CD4-positive, alpha-beta T cell (primary cell): Measurements from ENCODE around the gene RPS10. TPM values are rescaled to one million over a fixed set of nuclear protein-coding genes. Genes with fewer than 3 reads are reported as not detected.

ENCODE experiments used
- ATAC-seq: fragments of 200-7000 bp; cut with Tn5 transposase; one replicate; pipeline ENCODE4 v1.10.0; 2022; ENCODE audit warnings: mild to moderate bottlenecking; ENCODE audit not compliant: poor library complexity
- CTCF ChIA-PET: fragments of 350-600 bp; sonication (Branson Sonifier 250); formaldehyde crosslinking; loops from one replicate; lab custom pipeline; 2021; ENCODE audit warnings: antibody characterized with exemption, inconsistent platforms; lab: Charles Lee
- POLR2A ChIA-PET: fragments of 350-600 bp; sonication (Branson Sonifier 250); formaldehyde crosslinking; loops from one replicate; lab custom pipeline; 2021; ENCODE audit warnings: antibody characterized with exemption, inconsistent platforms; lab: Charles Lee
- DNase-seq, 14 experiments: peaks; one replicate each; pipeline ENCODE4 v3.0.0-alpha.2; 2013 to 2020; ENCODE audit warnings: mixed read lengths in 2 of 14
- H3K27ac ChIP-seq, 2 donors: one replicate each; pipeline versions ENCODE4 v1.5.1 to v1.7.0; 2013; ENCODE audit warnings: low read length in 2 of 2, low read depth in 1 of 2, mild to moderate bottlenecking in 1 of 2
- H3K27me3 ChIP-seq, 2 experiments: 1 replicate in 1 of 2; 2 replicates in 1 of 2; pipeline versions ENCODE4 v1.6.1 to v1.7.0; 2013; ENCODE audit warnings: low read length in 2 of 2, control low read depth in 1 of 2, mild to moderate bottlenecking in 1 of 2, moderate library complexity in 1 of 2; ENCODE audit not compliant: insufficient read depth in 2 of 2, control insufficient read depth in 1 of 2
- H3K36me3 ChIP-seq: one replicate; pipeline ENCODE4 v1.6.1; 2013; ENCODE audit warnings: low read length, control low read depth; ENCODE audit not compliant: insufficient read depth
- H3K4me1 ChIP-seq: one replicate; pipeline ENCODE4 v1.6.1; 2013; ENCODE audit warnings: low read length, control low read depth; ENCODE audit not compliant: insufficient read depth
- H3K4me3 ChIP-seq: one replicate; pipeline ENCODE4 v1.5.1; 2013; ENCODE audit warnings: mild to moderate bottlenecking, low read length, moderate library complexity
- H3K9me3 ChIP-seq, 2 experiments: 1 replicate in 1 of 2; 2 replicates in 1 of 2; pipeline versions ENCODE4 v1.6.1 to v1.7.0; 2013; ENCODE audit warnings: low read length in 2 of 2, mild to moderate bottlenecking in 2 of 2, control low read depth in 1 of 2, moderate library complexity in 1 of 2; ENCODE audit not compliant: control insufficient read depth in 1 of 2, insufficient read depth in 1 of 2
- H3K27ac Mint-ChIP-seq: one replicate; pipeline ENCODE4 v1.8.0; 2020; ENCODE audit warnings: mixed read lengths
- H3K27me3 Mint-ChIP-seq: one replicate; pipeline ENCODE4 v1.8.0; 2021; ENCODE audit warnings: mixed read lengths
- H3K36me3 Mint-ChIP-seq: one replicate; pipeline ENCODE4 v1.8.0; 2021; ENCODE audit warnings: low read depth, mixed read lengths
- H3K4me1 Mint-ChIP-seq: one replicate; pipeline ENCODE4 v1.8.0; 2021; ENCODE audit warnings: low read depth, mixed read lengths
- H3K4me3 Mint-ChIP-seq: one replicate; pipeline ENCODE4 v1.8.0; 2020; ENCODE audit warnings: mild to moderate bottlenecking, mixed read lengths
- H3K9me3 Mint-ChIP-seq: one replicate; pipeline ENCODE4 v1.8.0; 2020; ENCODE audit warnings: mixed read lengths
- intact Hi-C, 2 experiments: fragments of 100-400 bp; cut with DNase I in 1 of 2; cut with micrococcal nuclease in 1 of 2; formaldehyde crosslinking; loops; one replicate each; pipeline versions ENCODE4 v1.15.1 to v1.9.0; 2023 to 2025; cut with DNase I, micrococcal nuclease
- total RNA-seq, 174 experiments: library from RNA in 2 of 174; stranded (reverse) in 2 of 174; gene quantifications; one replicate each; pipeline ENCODE4 v1.2.3 and lab custom pipeline; 2021 to 2026
- TF ChIP-seq, protein P1 (sequence below): fragments of 200-600 bp; IDR thresholded peaks from one replicate; pipeline ENCODE4 v1.8.0; 2022; ENCODE audit warnings: antibody characterized with exemption, mild to moderate bottlenecking

RPS10 gene
- total RNA-seq, 2 experiments from 2014 or later, result 3,088 to 3,122 TPM

DNA sequence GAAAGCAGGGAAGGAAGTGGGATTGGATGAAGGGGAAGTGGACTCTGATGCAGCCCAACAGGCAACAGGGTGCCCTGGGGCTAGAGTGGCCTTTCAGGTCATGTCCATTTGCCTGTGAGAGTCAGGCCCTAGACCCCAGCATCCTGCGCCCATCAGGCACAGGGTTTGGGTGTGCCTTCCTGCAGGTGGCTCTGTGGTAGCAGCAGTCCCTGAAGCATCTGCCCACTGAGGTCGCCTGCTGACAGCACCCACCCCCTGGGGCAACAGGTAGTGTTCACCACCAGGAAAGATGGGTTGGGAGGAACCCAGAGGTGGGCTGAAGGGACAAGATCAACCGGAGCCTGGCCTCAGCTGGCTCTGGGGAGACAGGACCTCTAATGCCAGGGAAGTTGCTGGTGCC, 43.6 kb upstream of the RPS10 start:
- no peak overlapping the region for H3K27ac Mint-ChIP-seq
- peaks cover 13% of the 10 kb centered on the region for H3K4me1 ChIP-seq
- H3K4me1 Mint-ChIP-seq, result peaks cover 6% of the 10 kb centered on the region
- DNase-seq (no peak), ATAC-seq (no peak)
- H3K4me3 ChIP-seq, result no peak overlapping the region
- CTCF ChIA-PET, result interaction anchor here (0.6 kb wide), 2 partner anchors 27 to 122 kb away, joined by 3 read pairs; no protein-coding TSS in a partner anchor
- no peaks in the 10 kb centered on the region for H3K36me3 Mint-ChIP-seq
- no peaks in the 10 kb centered on the region for H3K36me3 ChIP-seq
- no peak overlapping the region for H3K27ac ChIP-seq
- intact Hi-C loops, result loop anchor here in 1 of 2 experiments (10.0 kb wide), 1 partner anchor 735 kb away; no protein-coding TSS in a partner anchor
- peaks cover 0 to 4% of the 10 kb centered on the region in 2 experiments for H3K9me3 ChIP-seq
- TF ChIP-seq, protein P1, sequence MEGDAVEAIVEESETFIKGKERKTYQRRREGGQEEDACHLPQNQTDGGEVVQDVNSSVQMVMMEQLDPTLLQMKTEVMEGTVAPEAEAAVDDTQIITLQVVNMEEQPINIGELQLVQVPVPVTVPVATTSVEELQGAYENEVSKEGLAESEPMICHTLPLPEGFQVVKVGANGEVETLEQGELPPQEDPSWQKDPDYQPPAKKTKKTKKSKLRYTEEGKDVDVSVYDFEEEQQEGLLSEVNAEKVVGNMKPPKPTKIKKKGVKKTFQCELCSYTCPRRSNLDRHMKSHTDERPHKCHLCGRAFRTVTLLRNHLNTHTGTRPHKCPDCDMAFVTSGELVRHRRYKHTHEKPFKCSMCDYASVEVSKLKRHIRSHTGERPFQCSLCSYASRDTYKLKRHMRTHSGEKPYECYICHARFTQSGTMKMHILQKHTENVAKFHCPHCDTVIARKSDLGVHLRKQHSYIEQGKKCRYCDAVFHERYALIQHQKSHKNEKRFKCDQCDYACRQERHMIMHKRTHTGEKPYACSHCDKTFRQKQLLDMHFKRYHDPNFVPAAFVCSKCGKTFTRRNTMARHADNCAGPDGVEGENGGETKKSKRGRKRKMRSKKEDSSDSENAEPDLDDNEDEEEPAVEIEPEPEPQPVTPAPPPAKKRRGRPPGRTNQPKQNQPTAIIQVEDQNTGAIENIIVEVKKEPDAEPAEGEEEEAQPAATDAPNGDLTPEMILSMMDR, result no peak
- peaks cover 7 to 20% of the 10 kb centered on the region in 2 experiments for H3K27me3 ChIP-seq
- POLR2A ChIA-PET, result no interaction called here
- no peaks in the 10 kb centered on the region for H3K9me3 Mint-ChIP-seq
- peaks cover 30% of the 10 kb centered on the region for H3K27me3 Mint-ChIP-seq
- no peak overlapping the region for H3K4me3 Mint-ChIP-seq

DNA sequence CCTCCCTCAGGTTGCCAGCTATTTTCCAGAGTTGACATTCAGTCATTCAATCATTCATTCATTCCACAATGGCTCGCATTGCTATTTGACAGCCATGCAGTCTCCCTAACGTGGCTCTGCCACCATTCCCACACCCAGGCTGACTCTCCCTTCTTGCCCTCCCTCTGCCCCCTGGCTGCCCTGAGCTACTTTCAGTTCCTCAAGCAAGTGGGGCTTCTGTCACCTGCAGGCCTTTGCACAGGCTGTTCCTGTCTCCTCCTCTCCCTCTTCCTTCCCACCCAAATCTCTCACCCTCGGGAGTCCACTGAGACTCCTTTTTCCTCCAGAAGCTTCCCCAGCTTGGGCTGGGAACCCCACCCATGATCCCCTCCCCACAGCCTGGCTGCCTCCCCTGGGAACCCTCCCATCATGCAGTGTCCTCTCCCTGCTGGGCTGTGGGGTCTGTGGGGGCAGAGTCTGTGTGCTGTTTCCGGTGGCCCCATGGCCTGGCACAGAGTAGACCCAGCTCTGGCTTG, 42.6 kb upstream of the RPS10 start:
- Mint-ChIP-seq H3K27me3 (peaks cover 39% of the 10 kb centered on the region), H3K4me3 (no peak overlapping the region), H3K27ac (no peak overlapping the region), H3K9me3 (no peaks in the 10 kb centered on the region), H3K4me1 (peaks cover 6% of the 10 kb centered on the region), H3K36me3 (no peaks in the 10 kb centered on the region)
- no peaks in the 10 kb centered on the region for H3K36me3 ChIP-seq
- peaks cover 7 to 20% of the 10 kb centered on the region in 2 experiments for H3K27me3 ChIP-seq
- ATAC-seq (no peak), DNase-seq (peak in 2 of 14 experiments; percentile 16 to 22)
- TF ChIP-seq, protein P1, result no peak
- no peak overlapping the region for H3K4me3 ChIP-seq
- intact Hi-C loops, result loop anchor here in 1 of 2 experiments (10.0 kb wide), 1 partner anchor 736 kb away; no protein-coding TSS in a partner anchor
- H3K9me3 ChIP-seq, result peaks cover 0 to 3% of the 10 kb centered on the region in 2 experiments
- H3K27ac ChIP-seq, result no peak overlapping the region
- ChIA-PET POLR2A (no interaction called here), CTCF (no interaction called here)
- peaks cover 13% of the 10 kb centered on the region for H3K4me1 ChIP-seq

DNA sequence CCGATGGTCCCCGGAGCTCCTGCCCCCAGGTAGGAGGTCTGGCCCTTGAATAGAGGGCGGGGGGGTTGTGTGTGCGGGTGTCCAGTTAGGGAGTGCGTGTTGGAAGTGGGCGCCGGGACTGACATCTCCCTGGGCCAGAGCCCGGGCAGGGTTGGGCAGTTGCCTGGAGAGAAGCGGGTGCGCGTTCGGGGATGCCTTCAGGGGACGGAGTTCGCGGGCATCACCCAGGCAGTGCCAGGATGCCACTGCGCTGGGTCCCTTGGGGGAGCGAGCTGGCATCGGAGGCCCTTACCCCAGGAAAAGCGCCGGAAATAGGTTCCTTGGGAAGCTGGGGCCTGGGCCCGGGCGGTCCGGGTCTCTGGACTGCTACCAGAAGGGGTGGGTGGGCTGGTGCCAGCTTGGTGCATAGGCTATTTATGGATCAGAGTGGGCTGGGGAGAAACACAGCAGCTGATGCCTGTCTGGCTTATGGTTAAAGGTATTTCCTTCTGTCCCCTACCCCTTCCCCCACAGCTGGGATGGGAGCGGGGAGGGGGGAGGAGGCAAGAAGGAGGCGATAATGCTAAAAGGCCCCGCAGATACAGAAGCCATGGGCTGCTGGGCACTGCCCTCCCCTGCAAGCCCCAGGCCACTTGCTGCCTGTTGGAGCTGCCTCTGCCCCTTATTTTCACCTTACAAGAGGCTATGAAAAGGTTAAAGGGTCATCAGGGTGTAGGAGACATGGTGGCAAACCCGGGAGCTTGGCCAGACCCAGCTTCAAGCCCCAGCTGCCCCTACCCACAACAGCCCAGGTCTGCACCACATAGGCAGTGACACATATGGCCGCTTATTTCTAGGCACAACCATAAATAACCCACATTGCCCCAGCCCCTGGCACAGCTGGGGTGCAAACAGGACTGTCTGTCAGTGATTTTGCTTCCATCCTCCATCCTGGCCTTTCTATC, 40.6 kb upstream of the RPS10 start:
- H3K4me1 ChIP-seq, result peaks cover 13% of the 10 kb centered on the region
- no peak for DNase-seq
- no peaks in the 10 kb centered on the region for H3K9me3 ChIP-seq
- H3K9me3 Mint-ChIP-seq, result no peaks in the 10 kb centered on the region
- intact Hi-C loops, result loop anchor here in 1 of 2 experiments (10.0 kb wide), 1 partner anchor 738 kb away; no protein-coding TSS in a partner anchor
- no peak overlapping the region for H3K4me3 ChIP-seq
- ATAC-seq, result no peak
- peak overlapping the region; percentile 7 for H3K4me3 Mint-ChIP-seq
- ChIA-PET POLR2A (no interaction called here), CTCF (no interaction called here)
- TF ChIP-seq, protein P1, result no peak
- H3K36me3 ChIP-seq, result no peaks in the 10 kb centered on the region
- no peak overlapping the region for H3K27ac Mint-ChIP-seq
- peaks cover 48% of the 10 kb centered on the region for H3K27me3 Mint-ChIP-seq
- no peak overlapping the region for H3K27ac ChIP-seq
- peaks cover 7 to 20% of the 10 kb centered on the region in 2 experiments for H3K27me3 ChIP-seq
- H3K4me1 Mint-ChIP-seq, result peaks cover 6% of the 10 kb centered on the region
- H3K36me3 Mint-ChIP-seq, result no peaks in the 10 kb centered on the region
